ENCODE data around the gene PTPRN2.
"Not testable (repeated sequence)": the region's sequence is repeated elsewhere in the genome, so short reads cannot be mapped to it uniquely, and the experiment has no call there.

The PTPRN2 gene

DNA sequence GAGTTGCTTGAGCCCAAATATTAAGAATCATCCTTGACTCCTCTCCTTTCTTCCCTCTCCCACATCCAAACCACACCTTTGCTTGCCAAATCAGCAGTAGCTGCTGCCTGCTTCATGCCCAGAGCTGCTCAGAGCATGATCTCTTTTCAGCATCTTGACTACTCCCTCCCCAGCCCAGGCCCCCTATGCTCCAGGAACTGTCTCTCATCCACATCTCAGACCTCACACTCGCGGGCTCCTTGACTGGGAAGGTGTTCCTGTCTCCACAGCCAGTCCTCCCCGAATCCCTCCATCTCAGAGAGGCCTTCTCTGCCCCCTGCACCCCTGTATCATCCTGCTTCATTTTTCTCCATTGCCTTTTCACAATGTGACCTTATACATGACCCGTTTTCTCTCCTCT is 1093.8 kb downstream of the PTPRN2 start:
- TF ChIP-seq, protein P1, sequence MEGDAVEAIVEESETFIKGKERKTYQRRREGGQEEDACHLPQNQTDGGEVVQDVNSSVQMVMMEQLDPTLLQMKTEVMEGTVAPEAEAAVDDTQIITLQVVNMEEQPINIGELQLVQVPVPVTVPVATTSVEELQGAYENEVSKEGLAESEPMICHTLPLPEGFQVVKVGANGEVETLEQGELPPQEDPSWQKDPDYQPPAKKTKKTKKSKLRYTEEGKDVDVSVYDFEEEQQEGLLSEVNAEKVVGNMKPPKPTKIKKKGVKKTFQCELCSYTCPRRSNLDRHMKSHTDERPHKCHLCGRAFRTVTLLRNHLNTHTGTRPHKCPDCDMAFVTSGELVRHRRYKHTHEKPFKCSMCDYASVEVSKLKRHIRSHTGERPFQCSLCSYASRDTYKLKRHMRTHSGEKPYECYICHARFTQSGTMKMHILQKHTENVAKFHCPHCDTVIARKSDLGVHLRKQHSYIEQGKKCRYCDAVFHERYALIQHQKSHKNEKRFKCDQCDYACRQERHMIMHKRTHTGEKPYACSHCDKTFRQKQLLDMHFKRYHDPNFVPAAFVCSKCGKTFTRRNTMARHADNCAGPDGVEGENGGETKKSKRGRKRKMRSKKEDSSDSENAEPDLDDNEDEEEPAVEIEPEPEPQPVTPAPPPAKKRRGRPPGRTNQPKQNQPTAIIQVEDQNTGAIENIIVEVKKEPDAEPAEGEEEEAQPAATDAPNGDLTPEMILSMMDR (IDR thresholded peaks at IDR 0.05; ENCODE audit: control insufficient read depth, extremely low read depth, insufficient read depth): no peak
- DNase-seq (ENCODE audit: low read depth): no peak
- no peak overlapping the region for H3K4me3 ChIP-seq (ENCODE audit: low read depth, low read length)

DNA sequence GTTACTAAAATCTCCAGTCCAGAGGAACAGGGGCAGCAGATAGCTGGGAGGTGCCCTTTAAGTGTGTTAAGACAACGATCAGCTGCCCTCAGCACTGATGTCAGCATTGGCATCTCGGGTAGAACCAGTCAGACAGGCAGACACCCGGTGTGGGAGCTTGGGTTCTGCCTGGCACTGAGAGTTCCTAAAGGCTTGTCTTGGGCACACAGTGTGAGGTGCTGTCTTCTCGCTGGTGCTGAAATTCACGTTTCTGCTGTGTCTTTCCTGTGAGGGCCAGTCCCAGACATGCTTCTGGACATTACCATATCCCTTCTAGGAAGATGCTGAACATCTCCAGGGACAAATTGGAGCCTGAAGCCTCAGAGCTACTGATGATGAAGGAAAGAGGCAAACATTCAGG is 1094.6 kb downstream of the PTPRN2 start:
- peak; percentile 89 for DNase-seq (ENCODE audit: low read depth)
- no peak overlapping the region for H3K4me3 ChIP-seq (ENCODE audit: low read depth, low read length)
- TF ChIP-seq, protein P1 (IDR thresholded peaks at IDR 0.05; ENCODE audit: control insufficient read depth, extremely low read depth, insufficient read depth): no peak

DNA sequence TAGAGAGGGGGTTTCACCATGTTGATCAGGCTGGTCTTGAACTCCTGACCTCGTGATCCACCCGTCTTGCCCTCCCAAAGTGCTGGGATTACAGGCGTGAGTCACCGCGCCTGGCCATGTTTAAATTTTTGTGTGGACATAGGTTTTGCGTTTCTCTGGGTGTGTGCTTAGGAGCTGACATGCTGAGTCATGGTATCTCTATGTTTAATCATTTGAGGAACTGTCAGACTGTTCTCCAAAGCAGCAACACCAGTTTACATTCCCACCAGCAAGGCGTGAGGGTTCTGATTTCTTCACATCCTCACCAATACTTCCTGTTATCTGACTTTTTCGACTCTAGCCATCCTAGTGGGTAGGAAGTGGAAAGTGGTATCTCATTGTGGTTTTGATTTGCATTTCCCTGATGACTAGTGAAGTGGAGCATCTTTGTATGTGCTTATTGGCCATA is 1097.1 kb downstream of the PTPRN2 start:
- H3K4me3 ChIP-seq (ENCODE audit: low read depth, low read length): no peak overlapping the region
- DNase-seq (ENCODE audit: low read depth): peak; percentile 43
- TF ChIP-seq, protein P1 (IDR thresholded peaks at IDR 0.05; ENCODE audit: control insufficient read depth, extremely low read depth, insufficient read depth): no peak

DNA sequence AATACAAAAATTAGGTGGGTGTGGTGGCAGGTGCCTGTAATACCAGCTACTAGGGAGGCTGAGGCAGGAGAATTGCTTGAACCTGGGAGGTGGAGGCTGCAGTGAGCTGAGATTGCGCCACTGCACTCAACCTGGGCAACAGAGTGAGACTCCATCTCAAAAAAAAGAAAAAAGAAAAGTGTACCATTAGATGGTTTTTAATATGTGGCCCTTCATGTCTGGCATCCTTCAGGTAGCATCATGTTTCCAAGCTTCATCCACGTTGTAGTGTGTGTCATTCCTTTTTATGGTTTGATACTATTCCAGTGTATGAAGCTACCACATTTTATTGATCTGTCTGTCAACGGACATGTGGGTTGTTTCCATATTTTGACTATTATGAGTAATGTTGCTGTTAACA is 1097.8 kb downstream of the PTPRN2 start:
- not testable (repeated sequence) for DNase-seq (ENCODE audit: low read depth); H3K4me3 ChIP-seq (ENCODE audit: low read depth, low read length)

All from LNCaP clone FGC (cell line).